Measurements from ENCODE around the gene SPACDR. TPM values are rescaled to one million over a fixed set of nuclear protein-coding genes. Genes with fewer than 3 reads are reported as not detected.
A peak's percentile ranks its signal among the peaks of the same experiment; 100 is the strongest.

The SPACDR gene
- total RNA-seq, 1 donor from 2014 or later = 2.5 TPM

- H3K27me3 ChIP-seq (ENCODE audit: insufficient read depth, low read length) = no peaks in the 10 kb centered on the region
- peaks cover 2% of the 10 kb centered on the region for H3K4me1 Mint-ChIP-seq (ENCODE audit: low read depth, unreplicated experiment)
- H3K4me3 ChIP-seq (ENCODE audit: insufficient read depth, low read depth, low read length) = no peak overlapping the region
- no peak for TF ChIP-seq EZH2 (IDR thresholded peaks at IDR 0.05; ENCODE audit: insufficient read depth, low read length)
- TF ChIP-seq CTCF (IDR thresholded peaks at IDR 0.05; ENCODE audit: insufficient read depth, low read depth, low read length) = peak; percentile 85
- no peak for DNase-seq (ENCODE audit: low read depth)
- no peaks in the 10 kb centered on the region for H3K79me2 ChIP-seq (ENCODE audit: insufficient read depth, low read length)
- FAIRE-seq = no peak
- H3K9ac ChIP-seq (ENCODE audit: low read length) = no peak overlapping the region
- no peak overlapping the region for H3K27ac ChIP-seq (ENCODE audit: low read depth, low read length)
- H3K36me3 Mint-ChIP-seq (ENCODE audit: low read depth, unreplicated experiment) = peaks cover 7% of the 10 kb centered on the region
- no peak overlapping the region for H3K4me3 Mint-ChIP-seq (ENCODE audit: unreplicated experiment)
- H3K36me3 ChIP-seq (ENCODE audit: insufficient read depth, low read length) = no peaks in the 10 kb centered on the region
- H3K9me3 ChIP-seq (ENCODE audit: insufficient read depth, low read depth, low read length) = no peaks in the 10 kb centered on the region
- H3K4me1 ChIP-seq (ENCODE audit: insufficient read depth, low read length) = peaks cover 7% of the 10 kb centered on the region
- H3K27me3 Mint-ChIP-seq (ENCODE audit: low read depth, unreplicated experiment) = no peaks in the 10 kb centered on the region
- no peak overlapping the region for H3K4me2 ChIP-seq (ENCODE audit: low read length)
- no peaks in the 10 kb centered on the region for H3K9me3 Mint-ChIP-seq (ENCODE audit: unreplicated experiment)
- no peak overlapping the region for H3K27ac Mint-ChIP-seq (ENCODE audit: unreplicated experiment)
- peaks cover 44% of the 10 kb centered on the region for H4K20me1 ChIP-seq (ENCODE audit: insufficient read depth, low read length)
- no peak overlapping the region for H2AFZ ChIP-seq (ENCODE audit: low read depth, low read length)
Measured at GRCh38 chr7:100469227-100470044, 5.4 kb upstream of the SPACDR start.

GRCh38 chr7:100467638-100468373, 3.7 kb upstream of the SPACDR start:
- TF ChIP-seq CTCF (IDR thresholded peaks at IDR 0.05; ENCODE audit: insufficient read depth, low read depth, low read length) (no peak), EZH2 (IDR thresholded peaks at IDR 0.05; ENCODE audit: insufficient read depth, low read length) (no peak)

More at GRCh38 chr7:100467638-100468373, 3.7 kb upstream of the SPACDR start:
- no peak overlapping the region for H3K4me3 ChIP-seq (ENCODE audit: insufficient read depth, low read depth, low read length)
- H3K9me3 Mint-ChIP-seq (ENCODE audit: unreplicated experiment) = no peaks in the 10 kb centered on the region
- no peak for FAIRE-seq
- peaks cover 18% of the 10 kb centered on the region for H3K4me1 ChIP-seq (ENCODE audit: insufficient read depth, low read length)
- H2AFZ ChIP-seq (ENCODE audit: low read depth, low read length) = no peak overlapping the region
- DNase-seq (ENCODE audit: low read depth) = no peak
- H3K27me3 Mint-ChIP-seq (ENCODE audit: low read depth, unreplicated experiment) = no peaks in the 10 kb centered on the region
- H3K79me2 ChIP-seq (ENCODE audit: insufficient read depth, low read length) = no peaks in the 10 kb centered on the region
- H4K20me1 ChIP-seq (ENCODE audit: insufficient read depth, low read length) = peaks cover 32% of the 10 kb centered on the region
- no peak overlapping the region for H3K4me2 ChIP-seq (ENCODE audit: low read length)
- no peak overlapping the region for H3K4me3 Mint-ChIP-seq (ENCODE audit: unreplicated experiment)
- no peak overlapping the region for H3K27ac Mint-ChIP-seq (ENCODE audit: unreplicated experiment)
- H3K9me3 ChIP-seq (ENCODE audit: insufficient read depth, low read depth, low read length) = no peaks in the 10 kb centered on the region
- H3K4me1 Mint-ChIP-seq (ENCODE audit: low read depth, unreplicated experiment) = peaks cover 2% of the 10 kb centered on the region
- no peaks in the 10 kb centered on the region for H3K36me3 ChIP-seq (ENCODE audit: insufficient read depth, low read length)
- H3K27ac ChIP-seq (ENCODE audit: low read depth, low read length) = no peak overlapping the region
- no peak overlapping the region for H3K9ac ChIP-seq (ENCODE audit: low read length)
- no peaks in the 10 kb centered on the region for H3K27me3 ChIP-seq (ENCODE audit: insufficient read depth, low read length)
- peaks cover 8% of the 10 kb centered on the region for H3K36me3 Mint-ChIP-seq (ENCODE audit: low read depth, unreplicated experiment)
